GM19395 (cell line): ENCODE data around the gene SPOCD1.

Source experiments
- ATAC-seq: cut with Tn5 transposase; IDR thresholded peaks from one replicate; pipeline ENCODE4 v1.9.1; 2021; ENCODE audit warnings: mild to moderate bottlenecking, moderate library complexity; ENCODE audit not compliant: unreplicated experiment

SPOCD1 gene

DNA sequence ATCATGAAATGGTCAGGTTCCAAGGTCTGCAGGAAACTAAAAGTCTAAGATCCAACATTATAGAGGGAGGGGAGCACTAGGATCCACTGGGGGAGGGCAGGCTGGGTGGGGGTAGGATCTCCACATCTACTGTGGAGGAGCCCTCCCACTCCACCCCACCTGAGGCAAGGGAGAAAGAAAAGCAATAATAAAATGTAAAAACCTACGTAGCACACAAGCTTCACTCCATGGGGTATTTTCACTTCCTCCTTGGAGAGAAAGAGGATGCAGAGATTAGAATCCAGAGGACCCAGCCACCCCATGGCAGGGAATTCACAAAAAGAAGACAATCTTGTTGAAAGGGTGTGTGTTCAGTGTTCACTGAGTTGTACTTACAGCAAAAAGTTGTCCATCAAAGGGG, 14.4 kb downstream of the SPOCD1 start:
- no peak for ATAC-seq

DNA sequence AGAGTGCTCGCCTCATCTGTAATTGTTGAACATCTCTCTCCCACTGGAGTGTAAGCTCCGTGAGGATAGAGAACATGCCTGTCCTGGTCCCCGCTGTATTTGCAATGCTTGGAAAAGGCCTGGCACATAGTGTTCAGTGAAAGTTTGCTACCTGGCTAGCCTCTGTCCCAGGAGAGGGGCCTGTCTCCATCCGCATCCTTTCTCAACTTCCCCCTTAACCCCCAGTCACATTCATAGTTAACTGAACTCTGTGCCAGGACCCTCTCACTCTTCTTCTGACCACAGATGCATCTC, 15.2 kb downstream of the SPOCD1 start:
- no peak for ATAC-seq

DNA sequence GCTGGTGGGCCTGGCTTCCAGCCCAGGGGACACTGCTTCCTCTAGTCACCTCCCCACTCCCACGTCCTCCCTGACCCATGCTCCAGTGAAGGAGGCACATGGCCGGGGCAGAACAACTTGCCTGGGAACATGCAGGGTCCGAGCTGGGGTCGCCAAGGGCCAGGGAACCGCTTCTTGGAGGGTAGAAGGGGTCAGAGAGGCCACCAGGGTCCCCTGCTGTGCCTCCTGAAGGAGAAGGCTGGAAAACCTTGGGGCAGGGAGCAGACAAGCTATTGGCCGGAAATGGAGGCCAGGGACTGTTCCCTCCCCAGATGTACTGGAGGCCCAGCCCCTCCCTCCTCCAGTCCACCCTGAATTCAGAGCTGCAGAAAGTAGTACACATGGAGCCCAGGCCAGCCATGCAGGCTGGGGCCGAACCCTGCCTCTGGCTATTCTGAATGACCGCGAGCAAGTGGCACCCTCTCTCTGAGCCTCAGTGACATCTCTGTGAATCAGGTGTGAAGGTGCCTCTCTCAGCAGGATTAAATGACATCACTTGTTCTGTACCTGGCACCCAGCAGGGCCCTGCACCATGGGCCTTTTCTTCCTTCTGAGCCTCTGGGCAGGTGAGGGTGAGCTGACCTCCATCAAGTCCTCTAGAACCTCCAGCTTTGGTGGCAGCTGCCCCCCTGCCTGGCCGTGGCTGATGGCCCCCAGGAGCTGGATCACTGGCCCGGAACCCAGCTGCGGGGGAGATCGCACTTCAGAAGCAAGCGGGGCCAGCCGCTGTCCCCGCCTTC, 15.7 kb downstream of the SPOCD1 start:
- no peak for ATAC-seq

- no peak for ATAC-seq
Measured at GRCh38 chr1:31799196-31799894, 16.5 kb downstream of the SPOCD1 start.

DNA sequence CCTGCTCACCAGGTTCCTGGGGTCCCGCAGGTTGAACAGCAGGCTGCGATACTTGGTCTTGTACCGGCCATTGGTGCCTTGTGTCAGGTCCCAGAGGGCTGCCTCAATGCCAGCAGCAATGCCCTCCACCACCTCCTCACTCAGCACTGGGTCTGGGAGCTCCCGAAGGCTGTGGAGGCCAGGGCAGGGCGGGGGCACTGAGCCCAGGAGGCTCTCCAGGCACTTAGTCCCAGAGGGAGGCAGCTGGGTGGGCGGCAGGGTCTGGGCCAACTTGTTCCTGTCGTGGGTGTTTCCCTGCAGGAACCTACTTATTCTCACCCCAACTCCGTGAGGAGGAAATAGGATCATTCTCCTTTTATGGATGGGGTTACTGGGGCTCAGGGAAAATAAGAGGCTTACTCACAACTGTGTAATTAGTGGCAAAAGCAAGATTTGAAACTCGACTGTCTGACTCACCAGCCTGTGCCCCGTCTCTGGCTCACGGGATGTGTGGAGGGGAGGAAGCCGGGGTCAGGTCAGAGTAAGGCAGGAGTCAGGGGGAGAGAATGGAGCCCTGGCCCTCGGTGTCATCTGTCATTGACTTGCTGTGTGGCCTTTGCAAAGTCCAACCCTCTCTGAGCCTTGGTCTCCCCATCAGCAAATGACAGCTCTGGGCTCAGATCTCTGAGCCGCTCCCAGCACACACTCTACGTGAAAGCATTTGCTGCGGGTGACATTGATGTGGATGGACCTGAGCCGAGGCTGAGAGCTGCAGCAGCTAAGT, 17.2 kb downstream of the SPOCD1 start:
- ATAC-seq: no peak

- no peak for ATAC-seq
Measured at GRCh38 chr1:31798086-31798432, 17.8 kb downstream of the SPOCD1 start.

DNA sequence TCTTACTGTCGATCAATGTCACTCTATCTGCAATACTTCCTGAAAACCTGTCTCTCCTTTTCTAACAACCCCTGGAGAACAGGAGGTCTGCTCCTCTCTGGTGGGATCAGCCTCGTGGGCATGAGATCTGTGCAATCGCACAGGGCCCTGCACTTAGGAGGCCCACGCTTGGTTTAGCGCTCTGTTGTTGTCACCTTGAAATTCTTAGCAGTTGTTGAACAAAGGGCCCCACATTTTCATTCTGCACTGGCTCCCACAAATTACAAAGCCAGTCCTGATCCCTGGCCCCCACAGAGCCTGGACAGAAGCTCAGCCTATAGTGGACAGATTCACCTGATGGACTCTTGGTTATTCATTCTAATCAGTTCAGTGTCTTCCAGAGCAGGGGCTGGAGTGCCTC, 18.6 kb downstream of the SPOCD1 start:
- ATAC-seq: no peak

GRCh38 chr1:31796707-31797106, 19.1 kb downstream of the SPOCD1 start:
- no peak for ATAC-seq

DNA sequence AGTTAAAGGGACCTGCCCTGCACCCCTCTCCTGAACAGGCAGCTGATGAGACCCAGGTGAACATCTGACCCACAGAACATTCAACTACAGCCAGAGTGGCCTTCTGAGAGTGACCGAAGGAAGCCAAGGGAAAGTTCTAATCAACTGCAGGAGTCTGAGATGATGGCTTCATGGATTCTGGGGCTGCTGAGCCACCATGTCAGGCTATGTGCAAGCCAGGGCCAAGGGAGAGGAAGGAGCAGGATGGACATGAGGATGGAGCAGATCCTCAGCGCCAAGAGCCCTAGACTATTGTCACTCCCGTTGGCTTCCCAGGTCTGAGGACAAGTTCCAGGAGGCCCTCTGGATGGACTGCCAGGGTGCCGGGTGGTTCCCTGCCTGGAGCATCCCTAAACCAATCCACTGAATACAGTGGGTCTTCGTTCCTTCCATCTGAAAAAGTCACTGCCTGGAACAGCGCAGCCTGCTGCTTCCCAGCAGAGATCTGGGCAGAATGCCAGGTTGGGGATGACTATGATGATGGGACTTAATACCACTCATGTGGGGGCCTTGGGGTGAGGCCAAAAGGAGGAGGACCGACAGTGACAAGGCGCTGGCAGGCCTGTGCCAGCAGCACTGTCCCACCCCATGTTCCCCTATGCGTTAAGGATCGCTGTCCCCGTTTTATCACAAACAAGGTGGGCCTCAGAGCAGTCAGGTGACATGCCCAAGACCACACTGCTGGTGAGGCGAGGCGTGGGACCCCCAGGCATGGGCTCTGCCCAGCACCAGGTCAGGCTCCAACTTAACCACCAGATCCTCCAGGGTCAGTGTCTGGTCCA, 19.8 kb downstream of the SPOCD1 start:
- no peak for ATAC-seq

DNA sequence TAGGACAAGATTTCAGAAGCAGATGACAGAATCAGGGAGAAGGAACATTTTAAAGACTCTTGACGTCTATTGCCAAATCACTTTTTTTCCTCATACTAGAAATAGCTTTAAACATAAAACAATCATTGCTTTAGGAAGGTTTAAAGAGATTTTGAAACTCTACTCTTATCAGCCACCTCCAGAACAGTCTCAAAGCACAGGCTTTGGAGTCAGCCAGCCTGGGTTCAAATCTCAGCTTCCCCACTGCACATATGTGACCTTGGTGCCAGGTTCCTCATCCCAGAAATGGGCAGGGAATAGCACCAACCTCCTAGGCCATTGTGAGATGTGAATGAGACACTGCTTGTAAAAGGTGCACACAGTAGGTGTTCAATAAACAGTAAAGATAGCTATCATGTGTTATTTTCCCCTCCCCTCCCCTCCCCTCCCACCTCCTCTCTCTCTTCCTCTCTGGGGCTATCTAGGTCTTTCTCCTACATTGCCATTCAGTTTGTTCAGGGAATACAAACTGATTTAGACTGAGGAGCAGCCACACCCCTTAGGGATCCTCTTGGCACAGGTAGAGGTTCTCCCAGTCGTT, 20.6 kb downstream of the SPOCD1 start:
- ATAC-seq: no peak

DNA sequence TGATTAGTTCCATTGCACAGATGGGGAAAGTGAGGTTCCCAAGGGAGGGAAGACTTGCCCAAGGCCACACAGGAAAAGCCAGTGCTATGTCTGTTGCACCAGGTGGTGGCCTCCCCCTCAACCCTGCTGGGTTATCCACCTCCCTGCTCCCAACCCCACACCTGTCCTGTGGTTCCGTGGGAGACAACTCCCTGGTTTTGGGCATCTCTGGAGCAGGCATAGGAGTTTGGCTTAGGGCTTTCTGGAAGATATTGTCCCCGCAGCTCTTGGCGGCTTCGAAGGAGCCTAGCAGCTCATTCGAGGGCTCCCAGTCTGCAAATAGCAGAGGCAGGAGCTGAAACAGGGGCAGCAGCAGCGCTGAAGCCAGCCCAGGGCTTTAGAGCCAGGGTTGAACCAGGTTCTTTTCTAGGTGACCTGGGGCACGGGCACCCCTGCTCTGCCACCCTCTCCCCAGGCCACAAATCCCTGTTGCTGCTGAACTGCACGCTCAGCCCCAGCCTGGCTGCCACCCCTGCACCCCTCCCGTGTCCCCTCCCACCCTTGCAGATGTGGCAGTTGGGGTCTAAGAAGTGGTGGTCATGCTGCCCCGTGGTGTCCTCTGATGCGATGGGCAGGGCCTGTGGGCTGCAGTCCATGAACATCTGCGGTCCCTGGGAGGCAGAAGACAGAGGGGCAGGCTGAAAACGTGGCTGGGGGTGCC, 22.1 kb downstream of the SPOCD1 start:
- no peak for ATAC-seq

- ATAC-seq: no peak
Measured at GRCh38 chr1:31793086-31793485, 22.7 kb downstream of the SPOCD1 start.

- no peak for ATAC-seq
Measured at GRCh38 chr1:31792541-31792940, 23.3 kb downstream of the SPOCD1 start.

DNA sequence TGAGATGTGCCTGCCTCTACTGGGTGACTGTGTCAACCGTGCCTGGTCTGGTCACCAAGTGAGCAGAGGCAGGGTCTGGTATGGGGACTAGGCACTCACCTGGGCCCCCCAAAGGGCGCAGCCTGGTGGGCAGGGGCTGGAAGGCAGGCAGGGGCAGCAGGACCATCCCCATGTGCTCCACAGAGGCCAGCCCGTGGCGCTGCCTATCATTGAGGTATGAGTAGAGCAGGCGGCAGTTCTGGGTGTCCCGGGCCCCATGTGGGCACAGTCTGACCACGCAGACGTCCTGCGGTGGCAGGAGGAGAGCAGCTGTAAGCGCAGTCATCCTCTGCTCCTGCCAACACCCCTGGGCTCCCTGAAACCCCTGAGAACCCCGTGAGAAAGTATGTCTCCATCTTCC, 23.7 kb downstream of the SPOCD1 start:
- no peak for ATAC-seq

- no peak for ATAC-seq
Measured at GRCh38 chr1:31791131-31791858, 24.5 kb downstream of the SPOCD1 start.

GRCh38 chr1:31790641-31791091, 25.2 kb downstream of the SPOCD1 start:
- ATAC-seq: no peak

DNA sequence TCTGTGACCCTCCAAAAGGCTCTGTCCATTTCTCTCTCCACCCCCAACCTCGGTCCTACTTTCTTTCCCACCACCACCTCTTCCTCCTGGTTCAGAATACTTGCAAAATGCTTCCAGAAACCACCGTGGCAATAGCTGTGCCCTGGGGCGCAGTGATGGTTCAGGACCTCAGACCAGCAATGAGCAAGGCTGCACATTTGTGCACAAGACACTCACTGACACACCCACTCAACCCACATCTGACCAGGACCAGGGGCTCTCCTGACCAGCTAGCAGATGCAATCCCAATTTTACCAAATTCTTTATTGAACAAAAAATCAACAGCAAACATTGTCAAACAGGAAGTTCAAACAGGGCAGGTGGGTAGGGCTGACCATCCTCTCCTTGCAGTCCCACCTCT, 25.7 kb downstream of the SPOCD1 start:
- no peak for ATAC-seq

DNA sequence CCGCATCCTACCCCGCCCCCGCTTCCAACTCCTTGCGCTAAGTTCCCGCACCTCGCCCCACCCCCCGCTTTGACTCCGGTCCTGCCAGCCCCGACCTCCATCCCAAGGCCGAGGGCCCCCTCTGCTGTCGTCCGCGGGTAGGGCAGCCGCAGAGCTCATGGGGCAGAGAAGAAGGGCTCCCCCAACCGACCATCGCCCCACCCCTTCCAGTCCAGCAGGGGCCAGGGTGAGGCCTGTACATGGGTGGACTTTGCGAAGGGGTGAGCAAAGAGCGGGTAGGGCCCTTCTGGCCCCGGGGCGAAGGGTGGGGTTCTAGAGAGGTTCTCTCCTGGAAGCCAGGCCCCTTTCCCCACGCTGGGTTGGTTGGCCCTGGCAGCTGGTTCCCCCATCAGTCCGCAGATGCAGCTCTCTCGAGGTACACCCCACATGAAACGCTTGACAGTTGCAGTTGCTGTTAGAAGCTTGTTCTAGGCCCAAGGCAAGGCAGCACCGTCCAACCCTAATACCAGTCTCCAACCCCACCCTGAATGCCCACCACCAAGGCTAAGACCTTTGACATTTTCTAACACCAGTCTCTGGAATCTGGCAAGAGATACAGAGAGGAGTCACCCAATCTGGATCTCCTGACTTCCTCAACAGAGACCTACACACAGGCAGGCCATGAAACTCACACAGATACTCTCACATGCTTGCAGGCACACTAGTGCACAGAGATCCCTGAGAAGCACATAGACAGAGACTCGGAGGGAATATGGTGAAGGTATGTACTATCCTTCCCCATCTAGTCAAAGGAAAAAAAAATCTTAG, 26.4 kb downstream of the SPOCD1 start:
- no peak for ATAC-seq

GRCh38 chr1:31788825-31789256, 27.0 kb downstream of the SPOCD1 start:
- no peak for ATAC-seq
